ENCODE data around the gene TRAF2.

Gene TRAF2

DNA sequence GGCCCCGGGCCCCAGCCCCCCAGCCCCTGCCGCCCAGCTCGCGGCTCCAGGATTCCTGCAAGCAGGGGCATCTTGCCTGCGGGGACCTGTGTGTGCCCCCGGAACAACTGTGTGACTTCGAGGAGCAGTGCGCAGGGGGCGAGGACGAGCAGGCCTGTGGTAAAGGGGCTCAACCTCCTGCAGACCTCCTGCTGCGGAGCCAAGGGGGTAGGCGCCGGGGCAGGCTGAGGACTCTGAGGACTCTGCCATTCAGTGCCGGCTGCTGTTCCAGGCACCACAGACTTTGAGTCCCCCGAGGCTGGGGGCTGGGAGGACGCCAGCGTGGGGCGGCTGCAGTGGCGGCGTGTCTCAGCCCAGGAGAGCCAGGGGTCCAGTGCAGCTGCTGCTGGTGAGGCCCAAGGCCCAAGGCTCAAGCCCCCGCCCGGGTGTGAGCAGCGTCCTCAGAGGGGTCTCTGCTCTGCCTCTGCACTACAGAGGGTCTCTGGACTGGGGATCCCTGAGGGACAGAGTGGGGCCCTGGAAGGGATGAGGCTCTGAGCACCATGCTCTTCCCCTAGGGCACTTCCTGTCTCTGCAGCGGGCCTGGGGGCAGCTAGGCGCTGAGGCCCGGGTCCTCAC, 30.7 kb upstream of the TRAF2 start:
- TF ChIP-seq, protein P1, sequence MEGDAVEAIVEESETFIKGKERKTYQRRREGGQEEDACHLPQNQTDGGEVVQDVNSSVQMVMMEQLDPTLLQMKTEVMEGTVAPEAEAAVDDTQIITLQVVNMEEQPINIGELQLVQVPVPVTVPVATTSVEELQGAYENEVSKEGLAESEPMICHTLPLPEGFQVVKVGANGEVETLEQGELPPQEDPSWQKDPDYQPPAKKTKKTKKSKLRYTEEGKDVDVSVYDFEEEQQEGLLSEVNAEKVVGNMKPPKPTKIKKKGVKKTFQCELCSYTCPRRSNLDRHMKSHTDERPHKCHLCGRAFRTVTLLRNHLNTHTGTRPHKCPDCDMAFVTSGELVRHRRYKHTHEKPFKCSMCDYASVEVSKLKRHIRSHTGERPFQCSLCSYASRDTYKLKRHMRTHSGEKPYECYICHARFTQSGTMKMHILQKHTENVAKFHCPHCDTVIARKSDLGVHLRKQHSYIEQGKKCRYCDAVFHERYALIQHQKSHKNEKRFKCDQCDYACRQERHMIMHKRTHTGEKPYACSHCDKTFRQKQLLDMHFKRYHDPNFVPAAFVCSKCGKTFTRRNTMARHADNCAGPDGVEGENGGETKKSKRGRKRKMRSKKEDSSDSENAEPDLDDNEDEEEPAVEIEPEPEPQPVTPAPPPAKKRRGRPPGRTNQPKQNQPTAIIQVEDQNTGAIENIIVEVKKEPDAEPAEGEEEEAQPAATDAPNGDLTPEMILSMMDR (IDR thresholded peaks at IDR 0.05; ENCODE audit: insufficient read depth, low read length, missing control alignments), result no peak
- H3K4me3 ChIP-seq (ENCODE audit: low read depth, low read length), result no peak overlapping the region
- ChIA-PET POLR2A (interaction anchor here (1.0 kb wide), 1 partner anchor 140 kb away, joined by 3 read pairs; the partner anchor contains the start of gene CLIC3), CTCF (interaction anchor here (1.1 kb wide), 1 partner anchor 174 kb away, joined by 4 read pairs; no protein-coding TSS in a partner anchor)
- no peak for DNase-seq (ENCODE audit: low read depth, low spot score)

DNA sequence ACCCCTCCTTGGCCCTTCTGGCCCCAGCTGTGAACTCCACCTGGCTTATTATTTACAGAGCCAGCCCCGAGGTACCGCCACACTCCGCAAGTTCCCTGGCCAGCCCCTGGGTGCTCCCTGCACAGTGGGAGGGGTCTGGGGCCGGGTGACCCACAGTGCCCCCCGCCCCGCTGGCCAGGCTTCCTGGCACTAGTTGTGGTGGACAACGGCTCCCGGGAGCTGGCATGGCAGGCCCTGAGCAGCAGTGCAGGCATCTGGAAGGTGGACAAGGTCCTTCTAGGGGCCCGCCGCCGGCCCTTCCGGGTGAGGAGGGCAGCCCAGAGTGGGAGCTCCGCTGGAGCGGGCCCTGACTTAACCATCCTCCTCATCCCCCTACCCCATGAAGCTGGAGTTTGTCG, 30.2 kb upstream of the TRAF2 start:
- TF ChIP-seq, protein P1 (IDR thresholded peaks at IDR 0.05; ENCODE audit: insufficient read depth, low read length, missing control alignments), result no peak
- DNase-seq (ENCODE audit: low read depth, low spot score), result no peak
- CTCF ChIA-PET, result interaction anchor here (1.1 kb wide), 2 partner anchors 26 to 173 kb away, joined by 3 to 4 read pairs; no protein-coding TSS in a partner anchor
- H3K4me3 ChIP-seq (ENCODE audit: low read depth, low read length), result no peak overlapping the region
- POLR2A ChIA-PET, result interaction anchor here (1.0 kb wide), 1 partner anchor 140 kb away, joined by 3 read pairs; the partner anchor contains the start of gene CLIC3

DNA sequence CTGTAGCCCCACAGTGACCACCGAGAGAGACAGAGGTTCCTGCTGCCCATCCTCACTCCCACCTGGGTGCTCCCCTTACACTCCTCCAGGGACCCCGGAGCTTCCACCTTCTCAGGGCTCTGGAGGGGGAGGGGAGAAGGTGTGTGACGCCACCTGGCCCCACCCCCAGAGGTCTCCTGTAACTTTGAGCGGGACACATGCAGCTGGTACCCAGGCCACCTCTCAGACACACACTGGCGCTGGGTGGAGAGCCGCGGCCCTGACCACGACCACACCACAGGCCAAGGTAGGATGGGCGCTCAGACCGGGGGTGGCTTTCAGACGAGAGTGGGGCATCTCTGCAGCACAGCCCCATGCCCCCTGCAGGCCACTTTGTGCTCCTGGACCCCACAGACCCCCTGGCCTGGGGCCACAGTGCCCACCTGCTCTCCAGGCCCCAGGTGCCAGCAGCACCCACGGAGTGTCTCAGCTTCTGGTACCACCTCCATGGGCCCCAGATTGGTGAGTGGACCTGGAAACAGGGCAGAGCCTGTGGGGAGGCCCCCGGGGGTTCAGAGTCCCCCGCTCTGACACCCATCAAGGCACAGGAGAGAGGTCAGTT, 29.7 kb upstream of the TRAF2 start:
- DNase-seq (ENCODE audit: low read depth, low spot score), result no peak
- TF ChIP-seq, protein P1 (IDR thresholded peaks at IDR 0.05; ENCODE audit: insufficient read depth, low read length, missing control alignments), result no peak
- CTCF ChIA-PET, result interaction anchor here (0.6 to 1.1 kb wide), 3 partner anchors 26 to 173 kb away, joined by 3 to 4 read pairs (median 3); no protein-coding TSS in a partner anchor
- no peak overlapping the region for H3K4me3 ChIP-seq (ENCODE audit: low read depth, low read length)
- POLR2A ChIA-PET, result interaction anchor here (0.9 to 1.0 kb wide), 2 partner anchors 87 to 139 kb away, joined by 3 read pairs; partner anchors contain the start of gene CLIC3

- CTCF ChIA-PET, result interaction anchor here (1.1 kb wide), 1 partner anchor 25 kb away, joined by 3 read pairs; no protein-coding TSS in a partner anchor
- TF ChIP-seq, protein P1 (IDR thresholded peaks at IDR 0.05; ENCODE audit: insufficient read depth, low read length, missing control alignments), result no peak
- no peak for DNase-seq (ENCODE audit: low read depth, low spot score)
- POLR2A ChIA-PET, result interaction anchor here (0.9 kb wide), 1 partner anchor 86 kb away, joined by 3 read pairs; no protein-coding TSS in a partner anchor
- H3K4me3 ChIP-seq (ENCODE audit: low read depth, low read length), result no peak overlapping the region
These were observed 29.1 kb upstream of the TRAF2 start for GRCh38 chr9:136857166-136857565.

DNA sequence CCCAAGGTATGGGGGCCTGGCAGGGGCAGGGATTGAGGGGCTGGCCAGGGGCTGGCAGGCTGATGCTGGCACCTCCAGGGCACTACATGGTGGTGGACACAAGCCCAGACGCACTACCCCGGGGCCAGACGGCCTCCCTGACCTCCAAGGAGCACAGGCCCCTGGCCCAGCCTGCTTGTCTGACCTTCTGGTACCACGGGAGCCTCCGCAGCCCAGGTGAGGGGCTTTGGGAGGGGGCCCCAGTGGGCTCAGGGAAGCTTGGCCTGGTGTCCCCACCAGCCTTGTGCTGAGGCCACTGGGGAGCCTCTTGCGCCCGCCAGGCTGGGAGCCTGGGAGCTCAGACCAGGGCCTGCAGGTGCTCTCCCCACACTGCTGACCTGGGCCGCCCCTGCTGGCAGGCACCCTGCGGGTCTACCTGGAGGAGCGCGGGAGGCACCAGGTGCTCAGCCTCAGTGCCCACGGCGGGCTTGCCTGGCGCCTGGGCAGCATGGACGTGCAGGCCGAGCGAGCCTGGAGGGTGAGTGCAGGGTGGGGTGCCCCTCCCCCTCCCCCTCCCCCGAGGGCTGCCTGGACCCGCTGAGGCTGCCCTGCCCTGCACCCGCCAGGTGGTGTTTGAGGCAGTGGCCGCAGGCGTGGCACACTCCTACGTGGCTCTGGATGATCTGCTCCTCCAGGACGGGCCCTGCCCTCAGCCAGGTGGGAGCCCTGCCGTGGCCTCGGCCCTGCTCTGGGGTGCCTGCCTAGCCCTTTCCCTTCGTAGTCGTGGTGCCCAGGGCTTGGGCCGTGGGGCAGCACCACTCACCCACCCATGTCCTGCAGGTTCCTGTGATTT, 28.5 kb upstream of the TRAF2 start:
- ChIA-PET CTCF (no interaction called here), POLR2A (interaction anchor here (2.2 kb wide), 1 partner anchor 10 kb away, joined by 8 read pairs; no protein-coding TSS in a partner anchor)
- no peak overlapping the region for H3K4me3 ChIP-seq (ENCODE audit: low read depth, low read length)
- TF ChIP-seq, protein P1 (IDR thresholded peaks at IDR 0.05; ENCODE audit: insufficient read depth, low read length, missing control alignments), result no peak
- DNase-seq (ENCODE audit: low read depth, low spot score), result no peak

Data from AG04449 (cell line).